ENCODE data around the gene LUC7L. TPM values are rescaled to one million over a fixed set of nuclear protein-coding genes. Genes with fewer than 3 reads are reported as not detected.

LUC7L gene
- total and polyA plus RNA-seq, 2 of the 8 experiments (the other 6 are each of a cell fraction or from before 2014, with no cell fraction given) = 49.7 to 129 TPM

GRCh38 chr16:272633-273546 lies 43.6 kb upstream of the LUC7L start (continued):
- TF ChIP-seq SP1 (IDR thresholded peaks at IDR 0.05; ENCODE audit: low read depth, low read length) (no peak), NRF1 (IDR thresholded peaks at IDR 0.05; ENCODE audit: low read depth, low read length) (no peak), SIRT6 (IDR thresholded peaks at IDR 0.05; ENCODE audit: low read length) (no peak), TEAD4 (IDR thresholded peaks at IDR 0.05; ENCODE audit: low read depth, low read length) (no peak)
